NCI-H1105 (cell line): ENCODE results near the gene PSG4.
A peak's percentile ranks its signal among the peaks of the same experiment; 100 is the strongest.
"Not testable (repeated sequence)": the region's sequence is repeated elsewhere in the genome, so short reads cannot be mapped to it uniquely, and the experiment has no call there.

Source experiments
- DNase-seq: peaks from one replicate; lab custom pipeline; 2025; lab: John Stamatoyannopoulos, UW

PSG4 gene

DNA sequence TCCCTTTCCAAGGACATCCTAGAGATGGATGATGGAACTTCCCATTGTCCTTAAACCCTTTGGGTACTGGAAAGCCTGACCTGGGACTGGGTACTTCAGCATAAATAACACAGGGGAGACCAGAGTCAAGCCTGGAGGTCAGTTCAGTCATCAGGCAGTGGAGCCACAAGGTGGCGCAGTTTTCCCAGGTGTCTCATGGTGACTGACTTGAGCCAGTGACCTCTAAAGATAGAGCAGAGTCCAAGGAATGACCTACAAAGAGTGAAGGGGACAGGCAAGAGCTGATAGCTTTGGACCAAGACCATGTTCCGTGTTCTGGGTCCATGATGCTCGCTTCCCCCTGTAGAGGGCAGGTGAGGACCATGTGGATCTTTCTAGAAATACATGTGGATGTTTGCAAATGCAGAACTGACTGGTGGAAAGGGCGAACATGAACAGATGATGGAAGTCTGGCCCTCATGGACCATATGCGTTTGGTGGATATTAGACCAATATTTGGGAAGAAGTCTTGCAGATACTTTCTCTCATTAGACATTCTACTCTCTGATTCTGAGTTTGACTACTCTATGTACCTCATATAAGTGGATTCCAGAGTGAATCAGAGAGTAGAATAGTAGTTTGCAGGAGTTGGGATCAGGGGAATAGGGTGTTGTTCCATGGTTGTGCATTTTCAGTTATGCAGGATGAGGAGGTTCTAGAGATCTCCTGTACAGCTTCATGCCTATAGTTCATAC lies 6.6 kb downstream of the PSG4 start:
- DNase-seq: not testable (repeated sequence)

- DNase-seq: not testable (repeated sequence)
These were observed 7.6 kb downstream of the PSG4 start for GRCh38 chr19:43197666-43198397.

GRCh38 chr19:43194397-43194796 lies 11.0 kb downstream of the PSG4 start:
- not testable (repeated sequence) for DNase-seq

DNA sequence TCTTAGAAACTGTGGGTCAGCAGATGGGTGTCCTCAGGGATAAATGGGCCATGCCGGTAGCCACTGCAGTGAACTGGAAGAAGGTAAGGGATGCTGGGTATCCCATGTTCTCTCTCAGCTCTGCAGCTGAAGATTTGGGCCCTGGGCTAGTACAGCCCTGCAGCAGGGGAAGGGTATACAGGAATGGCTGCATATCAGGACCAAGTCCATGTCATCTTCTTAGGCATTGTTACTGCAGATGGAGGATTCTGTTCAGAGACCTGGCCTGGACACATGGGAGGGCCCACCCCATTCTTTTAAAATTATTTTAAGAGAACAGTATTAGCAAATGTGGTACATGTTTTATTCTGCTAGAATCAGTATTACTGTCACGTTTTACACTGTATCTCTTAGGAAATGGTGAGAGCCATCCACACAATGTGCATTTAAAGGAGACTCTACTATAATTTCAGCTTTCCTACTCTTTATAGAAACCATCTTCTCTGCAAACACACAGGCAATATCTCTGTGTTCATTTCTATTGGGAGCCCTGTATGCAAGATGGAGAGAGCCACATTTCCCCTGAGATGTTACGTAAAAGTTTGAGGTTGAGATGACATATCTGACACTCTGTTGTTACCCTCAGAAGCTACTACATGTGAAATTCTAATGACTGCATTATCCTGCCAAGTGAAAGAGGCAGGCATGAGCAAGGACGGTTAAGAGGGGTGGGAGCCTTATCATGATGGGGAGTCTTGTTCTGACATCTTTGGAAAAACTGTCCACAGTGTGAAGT lies 12.9 kb downstream of the PSG4 start:
- DNase-seq: not testable (repeated sequence)

- DNase-seq: not testable (repeated sequence)
These were observed 17.3 kb downstream of the PSG4 start for GRCh38 chr19:43188092-43188491.

- not testable (repeated sequence) for DNase-seq
These were observed 19.0 kb downstream of the PSG4 start, which contains the start of gene PSG5 for GRCh38 chr19:43186311-43186935. Gene PSG5, minus strand, starts transcription at chr19:43186536. Its CDS starts 131 bp downstream, at chr19:43186405.

- not testable (repeated sequence) for DNase-seq
These were observed 23.3 kb downstream of the PSG4 start for GRCh38 chr19:43181869-43182771.

GRCh38 chr19:43179569-43180147 lies 25.8 kb downstream of the PSG4 start:
- not testable (repeated sequence) for DNase-seq

- not testable (repeated sequence) for DNase-seq
These were observed 26.9 kb downstream of the PSG4 start for GRCh38 chr19:43178577-43178976.

- not testable (repeated sequence) for DNase-seq
These were observed 39.5 kb downstream of the PSG4 start for GRCh38 chr19:43165906-43166305.

- DNase-seq: not testable (repeated sequence)
These were observed 42.3 kb downstream of the PSG4 start for GRCh38 chr19:43163135-43163534.

GRCh38 chr19:43162261-43162660 lies 43.2 kb downstream of the PSG4 start:
- not testable (repeated sequence) for DNase-seq

DNA sequence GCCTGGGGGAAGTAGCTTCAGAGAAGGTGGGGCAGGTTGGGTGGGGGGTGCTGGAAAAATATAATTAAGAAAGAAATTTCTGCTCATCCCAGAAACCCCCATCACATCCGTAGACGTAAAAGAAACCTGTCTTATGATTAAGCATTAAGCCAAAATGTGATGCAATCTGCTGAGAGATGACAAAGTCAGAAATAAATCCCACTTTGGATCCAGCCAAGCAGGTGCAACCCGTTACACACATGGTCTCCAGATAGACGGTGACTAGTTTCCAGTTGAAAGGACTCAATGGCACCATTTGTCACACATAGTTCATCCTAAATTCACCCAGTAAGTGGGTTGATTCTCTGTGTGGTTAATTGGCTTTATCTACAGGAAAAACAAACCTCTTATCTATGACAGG lies 53.2 kb downstream of the PSG4 start:
- no peak for DNase-seq

GRCh38 chr19:43149788-43150187 lies 55.6 kb downstream of the PSG4 start:
- DNase-seq: peak; percentile 39

DNA sequence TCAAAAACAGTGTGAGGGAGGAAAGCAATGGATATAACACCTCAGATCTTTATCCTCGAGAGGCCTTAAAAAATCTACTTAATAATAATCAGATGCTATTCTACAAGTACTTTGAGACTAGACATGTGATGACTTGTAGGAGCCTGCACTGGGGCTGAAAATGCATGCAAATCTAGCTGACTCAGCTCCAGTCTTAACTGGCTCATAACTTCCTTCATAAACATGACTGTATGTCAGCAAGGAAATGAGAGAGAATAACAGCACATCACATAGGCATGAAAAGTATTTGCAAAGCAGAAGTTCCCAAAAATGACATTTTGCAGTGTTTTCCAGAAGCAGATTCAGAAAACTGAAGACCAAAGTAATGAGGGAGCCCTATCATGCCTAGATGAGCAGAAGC lies 57.2 kb downstream of the PSG4 start:
- no peak for DNase-seq
